HepG2 (cell line): ENCODE measurements around the gene SERPINB6. TPM values are rescaled to one million over a fixed set of nuclear protein-coding genes. Genes with fewer than 3 reads are reported as not detected.

Experiments
- ARNTL ChIP-seq: sonication (generic); formaldehyde crosslinking; IDR thresholded peaks from 2 replicates; pipeline ENCODE4 v1.4.0; 2020; ENCODE audit warnings: mild to moderate bottlenecking, missing genetic modification reagents
- CREB1 ChIP-seq, 2 experiments: fragments of 450-650 bp in 1 of 2; IDR thresholded peaks; 2 replicates each; pipeline ENCODE4 v1.6.1; 2016 to 2017; ENCODE audit warnings: control low read depth in 1 of 2, mild to moderate bottlenecking in 1 of 2, missing compliant biosample characterization in 1 of 2, missing genetic modification characterization in 1 of 2
- FOXP1 ChIP-seq, 2 experiments: fragments of 450-650 bp in 1 of 2; IDR thresholded peaks; 2 replicates each; pipeline ENCODE4 v1.6.1; 2017 to 2018; ENCODE audit warnings: antibody characterized with exemption in 1 of 2
- HDAC2 ChIP-seq: sonication (generic); formaldehyde crosslinking; IDR thresholded peaks from 2 replicates; pipeline ENCODE4 v1.4.0; 2020; ENCODE audit warnings: missing genetic modification reagents
- IKZF1 ChIP-seq: fragments of 450-650 bp; IDR thresholded peaks from 2 replicates; pipeline ENCODE4 v1.7.1; 2016
- MXI1 ChIP-seq: IDR thresholded peaks from 3 replicates; pipeline ENCODE4 v1.6.1; 2012; ENCODE audit warnings: low read depth, low read length, inconsistent platforms, borderline replicate concordance
- NFKB2 ChIP-seq: sonication (generic); formaldehyde crosslinking; IDR thresholded peaks from 2 replicates; pipeline ENCODE4 v1.4.0; 2020; ENCODE audit warnings: missing genetic modification reagents, borderline replicate concordance
- PRDM15 ChIP-seq: sonication (generic); formaldehyde crosslinking; IDR thresholded peaks from 2 replicates; pipeline ENCODE4 v1.4.0; 2020; ENCODE audit warnings: missing genetic modification reagents
- RFXAP ChIP-seq: sonication (generic); formaldehyde crosslinking; IDR thresholded peaks from 2 replicates; pipeline ENCODE4 v1.4.0; 2020; ENCODE audit warnings: missing genetic modification reagents, borderline replicate concordance
- ZBTB10 ChIP-seq: sonication (generic); formaldehyde crosslinking; IDR thresholded peaks from 2 replicates; pipeline ENCODE4 v1.4.0; 2020; ENCODE audit warnings: missing genetic modification reagents, borderline replicate concordance
- ZBTB46 ChIP-seq: sonication (generic); formaldehyde crosslinking; IDR thresholded peaks from 2 replicates; pipeline ENCODE4 v1.4.0; 2020; ENCODE audit warnings: mild to moderate bottlenecking, missing genetic modification reagents, borderline replicate concordance
- ZNF136 ChIP-seq: sonication (generic); formaldehyde crosslinking; IDR thresholded peaks from 2 replicates; pipeline ENCODE4 v1.8.1; 2022; ENCODE audit warnings: low read depth, mild to moderate bottlenecking, moderate library complexity, missing genetic modification reagents
- ZNF609 ChIP-seq: sonication (generic); formaldehyde crosslinking; IDR thresholded peaks from 2 replicates; pipeline ENCODE4 v1.4.0; 2020; ENCODE audit warnings: mild to moderate bottlenecking, missing genetic modification reagents, borderline replicate concordance
- polyA plus RNA-seq, 8 experiments: library from polyadenylated mRNA; depleted of rRNA in 3 of 8; stranded (reverse) in 7 of 8; unstranded in 1 of 8; fragments of >200 nt; fragmentation: Illumina TruSeq in 4 of 8; extraction: Trizol in 4 of 8; gene quantifications; 2 replicates each; pipeline versions ENCODE4 v1.2.1 to v1.2.3, GENCODE V29; 2011 to 2016; ENCODE audit warnings: low read depth in 4 of 8, missing spikeins in 1 of 8, mixed read lengths in 1 of 8; ENCODE audit not compliant: insufficient read depth in 1 of 8
- total RNA-seq, 5 experiments: library from RNA; depleted of rRNA; stranded (reverse); fragments of >200 nt; fragmentation: Illumina TruSeq; extraction: Trizol; gene quantifications; 2 replicates each; pipeline ENCODE4 v1.2.3, GENCODE V29; 2016; ENCODE audit warnings: low read depth in 1 of 5

SERPINB6 gene
- total and polyA plus RNA-seq, 2 of the 13 experiments (the other 11 are each of a cell fraction or from before 2014, with no cell fraction given), result 38.2 to 61.3 TPM

GRCh38 chr6:2999618-3000557 lies 28.5 kb upstream of the SERPINB6 start, which contains the start of gene NQO2 (continued):
- 0 out of 2 replicates have a peak, but pooled peaks have one; percentile 16 for TF ChIP-seq ZNF609 (CRISPR knock-in tag)
- no peak for TF ChIP-seq IKZF1
- 0 out of 3 replicates have a peak, but pooled peaks have one; percentile 48 for TF ChIP-seq MXI1
- no peak for TF ChIP-seq ZBTB46 (CRISPR knock-in tag)
- no peak for TF ChIP-seq FOXP1 (IDR thresholded peaks at IDR 0.05)
- no peak for TF ChIP-seq FOXP1 (CRISPR knock-in tag; IDR thresholded peaks at IDR 0.05)
- TF ChIP-seq CREB1 (IDR thresholded peaks at IDR 0.05), result no peak
- TF ChIP-seq CREB1 (CRISPR knock-in tag; IDR thresholded peaks at IDR 0.05), result no peak
- peak; percentile 27; the same call in 1 of the 2 replicates for TF ChIP-seq NFKB2 (CRISPR knock-in tag)
- TF ChIP-seq ZBTB10, result no peak; the same call in 1 of the 2 replicates
- peak; percentile 50; the same call in 1 of the 2 replicates for TF ChIP-seq HDAC2 (CRISPR knock-in tag)
- no peak for TF ChIP-seq ARNTL (CRISPR knock-in tag)
- no peak for TF ChIP-seq ZNF136 (CRISPR knock-in tag)
- TF ChIP-seq RFXAP, result 0 out of 2 replicates have a peak, but pooled peaks have one; percentile 7
- peak; percentile 35; the same call in 1 of the 2 replicates for TF ChIP-seq PRDM15 (CRISPR knock-in tag)
